A549 (cell line): ENCODE data around the gene NACC2. TPM values are rescaled to one million over a fixed set of nuclear protein-coding genes. Genes with fewer than 3 reads are reported as not detected.

ENCODE experiments used
- ATAC-seq, 2 experiments: fragments of 200-7000 bp in 1 of 2; fragments of >200 bp in 1 of 2; cut with Nextera tagmentation in 1 of 2; cut with Tn5 transposase in 1 of 2; 3 replicates each; pipeline versions ENCODE4 v1.8.0 to v1.9.1; 2018 to 2020; ENCODE audit warnings: mild to moderate bottlenecking in 1 of 2, moderate library complexity in 1 of 2
- CTCF ChIA-PET: fragments of 300-600 bp; sonication (Branson Sonifier 250); formaldehyde crosslinking; extraction: SDS; loops from one replicate; lab custom pipeline; 2021; ENCODE audit warnings: antibody characterized with exemption, inconsistent platforms; lab: Yijun Ruan, JAX
- POLR2A ChIA-PET: fragments of 350-600 bp; formaldehyde crosslinking; extraction: SDS; loops from one replicate; lab custom pipeline; 2021; ENCODE audit warnings: antibody characterized with exemption, inconsistent platforms; lab: Yijun Ruan, JAX
- DNase-seq, 2 experiments: peaks; one replicate each; pipeline versions ENCODE4 v3.0.0 to v3.0.0-alpha.2; 2011 to 2016; ENCODE audit warnings: low read depth in 1 of 2, low spot score in 1 of 2
- FAIRE-seq: peaks from 2 replicates; lab custom pipeline; 2011; peaks lifted over from hg19 to GRCh38; lab: Jason Lieb, UNC
- H3K27ac ChIP-seq, 2 experiments: fragments of >200 bp; sonication (Bioruptor Twin); formaldehyde crosslinking; 3 replicates each; pipeline ENCODE4 v1.5.1; 2016 to 2017
- H3K4me1 ChIP-seq: fragments of >200 bp; sonication (Bioruptor Twin); formaldehyde crosslinking; 3 replicates; pipeline ENCODE4 v1.6.1; 2016
- H3K4me2 ChIP-seq: fragments of >200 bp; sonication (Bioruptor Twin); formaldehyde crosslinking; 3 replicates; pipeline ENCODE4 v1.6.1; 2016
- H3K4me3 ChIP-seq: fragments of >200 bp; sonication (Bioruptor Twin); formaldehyde crosslinking; 3 replicates; pipeline ENCODE4 v1.5.1; 2016
- H3K9me3 ChIP-seq: fragments of >200 bp; sonication (Bioruptor Twin); formaldehyde crosslinking; 3 replicates; pipeline ENCODE4 v1.6.1; 2016
- CEBPB ChIP-seq, 2 experiments: fragments of >200 bp in 1 of 2; sonication (Bioruptor Twin) in 1 of 2; formaldehyde crosslinking in 1 of 2; IDR thresholded peaks; 2 replicates each; pipeline ENCODE4 v1.6.1; 2012 to 2016
- CHD4 ChIP-seq: fragments of 200-600 bp; sonication (generic); IDR thresholded peaks from 2 replicates; pipeline ENCODE4 v1.6.1; 2016; ENCODE audit warnings: antibody characterized with exemption, mild to moderate bottlenecking, borderline replicate concordance
- EHF ChIP-seq: fragments of 250-450 bp; sonication (Bioruptor Pico); IDR thresholded peaks from 2 replicates; pipeline ENCODE4 v1.5.0; 2020; ENCODE audit warnings: mild to moderate bottlenecking
- EHMT2 ChIP-seq: fragments of 200-600 bp; sonication (generic); IDR thresholded peaks from 2 replicates; pipeline ENCODE4 v1.6.1; 2016; ENCODE audit warnings: antibody characterized with exemption, low read depth, mild to moderate bottlenecking, moderate library complexity
- ESRRA ChIP-seq: fragments of 150-350 bp; IDR thresholded peaks from 2 replicates; pipeline ENCODE4 v1.6.1; 2014; ENCODE audit warnings: mild to moderate bottlenecking, low read length, borderline replicate concordance
- FOXS1 ChIP-seq: fragments of 250-450 bp; sonication (Bioruptor Pico); IDR thresholded peaks from 2 replicates; pipeline ENCODE4 v1.5.0; 2020; ENCODE audit warnings: mild to moderate bottlenecking, moderate library complexity
- HMGXB4 ChIP-seq: fragments of 250-450 bp; sonication (Bioruptor Pico); IDR thresholded peaks from 2 replicates; pipeline ENCODE4 v1.5.0; 2021; ENCODE audit warnings: mild to moderate bottlenecking, moderate library complexity, borderline replicate concordance
- HOXB13 ChIP-seq: fragments of 250-450 bp; sonication (Bioruptor Pico); IDR thresholded peaks from 2 replicates; pipeline ENCODE4 v1.5.0; 2020; ENCODE audit warnings: low read depth, mild to moderate bottlenecking, moderate library complexity
- JUN ChIP-seq, 2 experiments: fragments of >200 bp; sonication (Bioruptor Twin); formaldehyde crosslinking; IDR thresholded peaks; 2 replicates in 1 of 2; 3 replicates in 1 of 2; pipeline ENCODE4 v1.6.1; 2016 to 2017
- MAX ChIP-seq: IDR thresholded peaks from 2 replicates; pipeline ENCODE4 v1.6.1; 2012
- NFE2L2 ChIP-seq: fragments of 150-350 bp; conservative IDR thresholded peaks from 2 replicates; pipeline ENCODE4 v1.6.1; 2014; ENCODE audit warnings: low read length
- POLR2A ChIP-seq: IDR thresholded peaks from 2 replicates; pipeline ENCODE4 v1.6.1; 2012; ENCODE audit warnings: mild to moderate bottlenecking, low read length
- POLR2AphosphoS2 ChIP-seq: conservative IDR thresholded peaks from 2 replicates; pipeline ENCODE4 v1.6.1; 2012; ENCODE audit warnings: low read length, improper control_type of control experiment, inconsistent platforms
- TP53 ChIP-seq: fragments of 250-450 bp; sonication (Bioruptor Pico); IDR thresholded peaks from 2 replicates; pipeline ENCODE4 v1.5.0; 2021; ENCODE audit warnings: mild to moderate bottlenecking, moderate library complexity
- ZSCAN20 ChIP-seq: fragments of 250-450 bp; sonication (Bioruptor Pico); IDR thresholded peaks from 2 replicates; pipeline ENCODE4 v1.8.0; 2022; ENCODE audit warnings: mild to moderate bottlenecking, moderate library complexity
- WGBS: methylation state at CpG from one replicate; pipeline ENCODE4 v1.1.6; 2017; ENCODE audit errors: missing lambda C conversion rate; 5-methylcytosine and 5-hydroxymethylcytosine counted together
- polyA plus RNA-seq, 4 experiments: library from polyadenylated mRNA; depleted of rRNA in 3 of 4; stranded (reverse); fragments of >200 nt; fragmentation: RNase III in 1 of 4; extraction: RNeasy Plus Mini Kit Qiagen cat#74134 plus additional on column Dnase treatment in 1 of 4; gene quantifications; 2 replicates in 3 of 4; 3 replicates in 1 of 4; pipeline ENCODE4 v1.2.3, GENCODE V29; 2011 to 2017
- TF ChIP-seq, protein P1 (sequence below): fragments of >200 bp; sonication (Bioruptor Twin); formaldehyde crosslinking; IDR thresholded peaks from 3 replicates; pipeline ENCODE4 v1.6.1; 2016
- TF ChIP-seq, protein P2 (sequence below): fragments of 200-600 bp; sonication (generic); IDR thresholded peaks from 2 replicates; pipeline ENCODE4 v1.6.1; 2016; ENCODE audit warnings: antibody characterized with exemption, mild to moderate bottlenecking, moderate library complexity

NACC2 gene
- polyA plus RNA-seq, 2 of the 4 experiments (the other 2 are of a cell fraction), result 16.1 to 28.4 TPM

GRCh38 chr9:136124976-136125692 is 30.0 kb upstream of the NACC2 start:
- TF ChIP-seq CEBPB (IDR thresholded peaks at IDR 0.05), result no peak
- TF ChIP-seq HOXB13 (CRISPR knock-in tag), result no peak
- TF ChIP-seq CHD4, result no peak
- TF ChIP-seq ESRRA, result no peak
- no peak for TF ChIP-seq MAX
- no peak for TF ChIP-seq FOXS1 (CRISPR knock-in tag)
- TF ChIP-seq POLR2AphosphoS2, result no peak
- no peak for TF ChIP-seq ZSCAN20 (CRISPR knock-in tag)
- no peak for TF ChIP-seq JUN (IDR thresholded peaks at IDR 0.05)
- TF ChIP-seq, protein P1, sequence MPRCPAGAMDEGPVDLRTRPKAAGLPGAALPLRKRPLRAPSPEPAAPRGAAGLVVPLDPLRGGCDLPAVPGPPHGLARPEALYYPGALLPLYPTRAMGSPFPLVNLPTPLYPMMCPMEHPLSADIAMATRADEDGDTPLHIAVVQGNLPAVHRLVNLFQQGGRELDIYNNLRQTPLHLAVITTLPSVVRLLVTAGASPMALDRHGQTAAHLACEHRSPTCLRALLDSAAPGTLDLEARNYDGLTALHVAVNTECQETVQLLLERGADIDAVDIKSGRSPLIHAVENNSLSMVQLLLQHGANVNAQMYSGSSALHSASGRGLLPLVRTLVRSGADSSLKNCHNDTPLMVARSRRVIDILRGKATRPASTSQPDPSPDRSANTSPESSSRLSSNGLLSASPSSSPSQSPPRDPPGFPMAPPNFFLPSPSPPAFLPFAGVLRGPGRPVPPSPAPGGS, result no peak
- no peak for TF ChIP-seq TP53 (CRISPR knock-in tag)
- no peak for TF ChIP-seq EHMT2
- TF ChIP-seq, protein P2, sequence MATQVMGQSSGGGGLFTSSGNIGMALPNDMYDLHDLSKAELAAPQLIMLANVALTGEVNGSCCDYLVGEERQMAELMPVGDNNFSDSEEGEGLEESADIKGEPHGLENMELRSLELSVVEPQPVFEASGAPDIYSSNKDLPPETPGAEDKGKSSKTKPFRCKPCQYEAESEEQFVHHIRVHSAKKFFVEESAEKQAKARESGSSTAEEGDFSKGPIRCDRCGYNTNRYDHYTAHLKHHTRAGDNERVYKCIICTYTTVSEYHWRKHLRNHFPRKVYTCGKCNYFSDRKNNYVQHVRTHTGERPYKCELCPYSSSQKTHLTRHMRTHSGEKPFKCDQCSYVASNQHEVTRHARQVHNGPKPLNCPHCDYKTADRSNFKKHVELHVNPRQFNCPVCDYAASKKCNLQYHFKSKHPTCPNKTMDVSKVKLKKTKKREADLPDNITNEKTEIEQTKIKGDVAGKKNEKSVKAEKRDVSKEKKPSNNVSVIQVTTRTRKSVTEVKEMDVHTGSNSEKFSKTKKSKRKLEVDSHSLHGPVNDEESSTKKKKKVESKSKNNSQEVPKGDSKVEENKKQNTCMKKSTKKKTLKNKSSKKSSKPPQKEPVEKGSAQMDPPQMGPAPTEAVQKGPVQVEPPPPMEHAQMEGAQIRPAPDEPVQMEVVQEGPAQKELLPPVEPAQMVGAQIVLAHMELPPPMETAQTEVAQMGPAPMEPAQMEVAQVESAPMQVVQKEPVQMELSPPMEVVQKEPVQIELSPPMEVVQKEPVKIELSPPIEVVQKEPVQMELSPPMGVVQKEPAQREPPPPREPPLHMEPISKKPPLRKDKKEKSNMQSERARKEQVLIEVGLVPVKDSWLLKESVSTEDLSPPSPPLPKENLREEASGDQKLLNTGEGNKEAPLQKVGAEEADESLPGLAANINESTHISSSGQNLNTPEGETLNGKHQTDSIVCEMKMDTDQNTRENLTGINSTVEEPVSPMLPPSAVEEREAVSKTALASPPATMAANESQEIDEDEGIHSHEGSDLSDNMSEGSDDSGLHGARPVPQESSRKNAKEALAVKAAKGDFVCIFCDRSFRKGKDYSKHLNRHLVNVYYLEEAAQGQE, result no peak
- TF ChIP-seq HMGXB4, result no peak
- no peak for TF ChIP-seq EHF (CRISPR knock-in tag)
- TF ChIP-seq NFE2L2, result no peak
- no peak for TF ChIP-seq POLR2A
- Histone ChIP-seq H3K4me1 (peaks cover 4% of the 10 kb centered on the region; the same call in 2 of the 3 replicates), H3K27ac (no peak overlapping the region), H3K9me3 (no peaks in the 10 kb centered on the region), H3K4me3 (no peak overlapping the region), H3K4me2 (no peak overlapping the region)
- no peak for FAIRE-seq
- no peak for ATAC-seq
- ChIA-PET POLR2A (no interaction called here), CTCF (interaction anchor here (1.4 to 9.3 kb wide), 6 partner anchors 10 to 328 kb away, joined by 5 to 220 read pairs (median 32); partner anchors contain the start of gene UBAC1)
- no peak for DNase-seq
- WGBS, result 36% methylated on average over 2 of the region's 2 CpGs
